ENCODE results near the gene TENT5C.

Gene TENT5C

DNA sequence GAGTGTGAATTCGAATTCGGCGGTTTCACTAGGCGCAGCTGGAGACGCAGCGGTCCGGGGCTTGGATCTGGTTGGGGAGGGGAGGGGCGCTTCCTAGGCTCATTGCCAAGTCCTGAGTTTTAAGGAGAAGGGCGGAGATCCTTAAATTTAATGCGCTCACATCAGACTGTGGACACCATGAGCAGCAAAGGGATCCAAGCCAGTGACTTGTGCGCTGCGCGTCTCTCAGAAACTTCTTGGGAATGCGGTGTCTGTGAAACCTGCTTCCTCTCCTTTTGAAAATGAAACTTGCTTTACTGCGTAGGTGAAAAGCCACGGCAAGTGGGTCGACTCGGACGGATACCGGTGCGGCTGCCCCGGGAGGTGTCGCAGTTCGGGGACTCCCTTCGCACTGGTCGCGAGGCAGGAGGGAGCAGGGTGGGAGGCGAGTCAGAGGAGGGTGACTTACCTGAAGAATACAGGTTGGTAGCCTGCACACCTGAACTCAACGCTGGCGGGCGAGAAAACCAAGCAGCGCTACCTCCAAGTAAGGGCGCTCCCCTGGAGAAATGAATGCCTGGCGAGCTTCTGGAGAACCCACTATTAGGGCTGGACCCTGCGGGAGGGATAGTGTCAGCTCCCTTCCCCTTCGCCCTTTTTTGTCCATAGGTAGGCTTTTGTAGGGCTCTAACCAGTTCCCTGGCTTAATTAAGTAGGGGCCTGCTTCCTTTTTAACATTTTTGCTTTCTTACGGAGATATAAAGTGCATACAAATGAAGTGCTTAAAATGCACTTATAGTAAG lies 992 bp downstream of the TENT5C start:
- TF ChIP-seq, protein P1, sequence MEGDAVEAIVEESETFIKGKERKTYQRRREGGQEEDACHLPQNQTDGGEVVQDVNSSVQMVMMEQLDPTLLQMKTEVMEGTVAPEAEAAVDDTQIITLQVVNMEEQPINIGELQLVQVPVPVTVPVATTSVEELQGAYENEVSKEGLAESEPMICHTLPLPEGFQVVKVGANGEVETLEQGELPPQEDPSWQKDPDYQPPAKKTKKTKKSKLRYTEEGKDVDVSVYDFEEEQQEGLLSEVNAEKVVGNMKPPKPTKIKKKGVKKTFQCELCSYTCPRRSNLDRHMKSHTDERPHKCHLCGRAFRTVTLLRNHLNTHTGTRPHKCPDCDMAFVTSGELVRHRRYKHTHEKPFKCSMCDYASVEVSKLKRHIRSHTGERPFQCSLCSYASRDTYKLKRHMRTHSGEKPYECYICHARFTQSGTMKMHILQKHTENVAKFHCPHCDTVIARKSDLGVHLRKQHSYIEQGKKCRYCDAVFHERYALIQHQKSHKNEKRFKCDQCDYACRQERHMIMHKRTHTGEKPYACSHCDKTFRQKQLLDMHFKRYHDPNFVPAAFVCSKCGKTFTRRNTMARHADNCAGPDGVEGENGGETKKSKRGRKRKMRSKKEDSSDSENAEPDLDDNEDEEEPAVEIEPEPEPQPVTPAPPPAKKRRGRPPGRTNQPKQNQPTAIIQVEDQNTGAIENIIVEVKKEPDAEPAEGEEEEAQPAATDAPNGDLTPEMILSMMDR (IDR thresholded peaks at IDR 0.05; ENCODE audit: low read depth, low read length): no peak
- Histone ChIP-seq H3K9me3 (no peaks in the 10 kb centered on the region), H3K4me1 (no peaks in the 10 kb centered on the region), H3K27me3 (peaks cover 47% of the 10 kb centered on the region), H3K4me3 (ENCODE audit: low read depth, low read length) (peak overlapping the region; percentile 92), H3K36me3 (no peaks in the 10 kb centered on the region)
- no peak for DNase-seq

DNA sequence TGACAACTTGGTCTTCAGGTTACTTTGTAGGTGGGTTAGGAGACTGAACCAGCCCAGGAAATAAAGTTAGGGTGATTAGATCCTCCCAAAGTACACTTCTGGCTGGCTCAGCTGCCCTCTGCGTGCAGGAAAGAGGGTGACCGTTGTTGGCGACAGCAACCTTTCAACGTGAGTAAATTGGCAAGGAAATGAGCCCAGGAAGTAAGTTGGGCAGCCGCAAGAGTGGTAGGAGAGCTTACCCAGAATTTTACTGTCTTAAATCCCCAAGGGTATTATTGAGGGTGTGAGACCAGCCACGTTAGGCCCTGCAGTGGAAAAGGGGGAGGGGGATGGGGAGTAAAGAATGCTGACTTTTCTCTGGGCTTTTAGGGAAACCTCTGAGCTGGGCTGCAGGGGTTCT lies 1.6 kb downstream of the TENT5C start:
- Histone ChIP-seq H3K9me3 (no peaks in the 10 kb centered on the region), H3K36me3 (no peaks in the 10 kb centered on the region), H3K4me3 (ENCODE audit: low read depth, low read length) (no peak overlapping the region), H3K27me3 (peaks cover 47% of the 10 kb centered on the region), H3K4me1 (no peaks in the 10 kb centered on the region)
- TF ChIP-seq, protein P1 (IDR thresholded peaks at IDR 0.05; ENCODE audit: low read depth, low read length): no peak
- DNase-seq: no peak

DNA sequence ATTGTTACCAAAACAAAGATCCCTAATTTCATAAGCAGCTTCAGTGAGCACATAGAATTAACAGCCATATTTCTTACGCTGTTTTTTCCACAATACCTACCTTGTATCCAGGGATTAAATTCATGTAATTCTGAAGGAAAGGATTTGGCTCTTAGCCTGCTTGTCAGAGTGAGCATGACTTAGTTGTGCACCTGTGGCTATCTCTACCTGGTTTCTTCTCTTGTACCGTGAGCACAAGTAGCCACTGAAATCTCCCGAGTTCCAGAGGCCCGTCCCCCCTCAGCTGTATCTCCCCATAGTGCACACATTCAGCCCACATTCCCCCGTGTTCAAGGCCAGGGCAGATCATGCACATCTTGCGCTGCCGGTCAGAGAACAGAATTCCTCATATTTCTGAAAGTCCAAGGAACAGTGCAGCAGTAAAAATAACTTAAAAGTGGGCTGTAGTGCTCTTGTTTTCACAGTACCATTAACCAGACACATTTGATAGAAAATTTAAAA lies 2.3 kb downstream of the TENT5C start:
- H3K9me3 ChIP-seq: no peaks in the 10 kb centered on the region
- H3K4me3 ChIP-seq (ENCODE audit: low read depth, low read length): no peak overlapping the region
- TF ChIP-seq, protein P1 (IDR thresholded peaks at IDR 0.05; ENCODE audit: low read depth, low read length): no peak
- no peaks in the 10 kb centered on the region for H3K4me1 ChIP-seq
- peaks cover 49% of the 10 kb centered on the region for H3K27me3 ChIP-seq
- no peaks in the 10 kb centered on the region for H3K36me3 ChIP-seq
- no peak for DNase-seq

- Histone ChIP-seq H3K4me1 (no peaks in the 10 kb centered on the region), H3K36me3 (no peaks in the 10 kb centered on the region), H3K9me3 (no peaks in the 10 kb centered on the region), H3K4me3 (ENCODE audit: low read depth, low read length) (no peak overlapping the region), H3K27me3 (peaks cover 46% of the 10 kb centered on the region)
- DNase-seq: no peak
- TF ChIP-seq, protein P1 (IDR thresholded peaks at IDR 0.05; ENCODE audit: low read depth, low read length): no peak
These were observed 2.9 kb downstream of the TENT5C start for GRCh38 chr1:117608758-117609157.

DNA sequence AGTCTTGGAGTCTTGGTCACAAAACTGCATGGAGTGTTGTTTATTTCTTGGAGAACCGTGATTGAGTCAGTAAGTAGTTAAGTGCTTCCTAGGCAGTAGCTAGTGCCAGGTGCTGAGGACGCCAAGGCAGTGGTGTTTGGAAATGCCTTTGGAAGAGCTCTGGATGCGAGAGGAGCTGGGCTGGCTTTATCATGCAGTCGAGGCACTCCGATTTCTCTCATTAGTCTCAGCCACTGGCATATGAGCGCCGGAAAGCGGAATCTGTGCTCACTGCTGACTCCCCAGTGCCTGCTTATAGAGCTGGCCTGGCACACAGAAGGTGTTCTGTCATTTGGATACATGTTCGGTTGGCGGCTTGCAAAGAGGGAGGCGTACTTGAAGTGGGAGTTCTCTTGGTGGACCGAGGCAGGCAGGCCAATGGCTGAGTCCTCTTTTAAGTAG lies 3.6 kb downstream of the TENT5C start:
- Histone ChIP-seq H3K36me3 (no peaks in the 10 kb centered on the region), H3K4me3 (ENCODE audit: low read depth, low read length) (no peak overlapping the region), H3K27me3 (peaks cover 41% of the 10 kb centered on the region), H3K9me3 (no peaks in the 10 kb centered on the region), H3K4me1 (no peaks in the 10 kb centered on the region)
- no peak for DNase-seq
- TF ChIP-seq, protein P1 (IDR thresholded peaks at IDR 0.05; ENCODE audit: low read depth, low read length): no peak

DNA sequence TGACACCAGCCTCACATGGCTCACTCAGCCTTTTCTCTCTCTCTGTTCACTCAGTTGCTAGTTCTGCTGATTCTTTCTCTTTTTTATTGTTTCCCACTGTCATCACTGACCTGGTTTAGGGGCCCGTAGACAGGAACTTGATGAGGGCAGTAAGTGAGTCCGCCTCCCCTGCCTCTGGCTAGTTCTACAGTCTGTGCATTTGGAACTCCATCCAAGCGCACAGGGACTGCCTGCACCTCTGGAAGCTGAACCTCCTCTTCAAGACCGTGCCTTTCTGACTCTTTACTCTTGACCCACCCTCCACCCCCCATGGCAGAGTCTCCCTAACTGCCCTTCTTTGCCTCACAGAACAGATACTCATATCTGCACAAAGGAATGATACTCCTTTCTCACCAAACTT lies 4.2 kb downstream of the TENT5C start:
- Histone ChIP-seq H3K36me3 (no peaks in the 10 kb centered on the region), H3K9me3 (no peaks in the 10 kb centered on the region), H3K4me1 (no peaks in the 10 kb centered on the region), H3K4me3 (ENCODE audit: low read depth, low read length) (no peak overlapping the region), H3K27me3 (peaks cover 36% of the 10 kb centered on the region)
- TF ChIP-seq, protein P1 (IDR thresholded peaks at IDR 0.05; ENCODE audit: low read depth, low read length): no peak
- no peak for DNase-seq

Measured in BE2C (cell line).